IMR-90 (cell line): Measurements from ENCODE around the gene IL1RAPL1. TPM values are rescaled to one million over a fixed set of nuclear protein-coding genes. Genes with fewer than 3 reads are reported as not detected.
A peak's percentile ranks its signal among the peaks of the same experiment; 100 is the strongest.

Source experiments
- ATAC-seq: fragments of 200-7000 bp; cut with Tn5 transposase; 2 replicates; pipeline ENCODE4 v1.9.1; 2020; ENCODE audit warnings: low read depth, mild to moderate bottlenecking, moderate library complexity
- BruUV-seq: library from RNA; stranded (reverse); fragments of 400-500 nt; replicated peaks from 2 replicates; lab custom pipeline; 2021; lab: Mats Ljungman, UMichigan
- CTCF ChIA-PET: fragments of 300-600 bp; formaldehyde crosslinking; extraction: SDS; loops from one replicate; lab custom pipeline; 2021; ENCODE audit warnings: antibody characterized with exemption; lab: Yijun Ruan, JAX
- POLR2A ChIA-PET: fragments of 300-600 bp; sonication (Branson Sonifier 250); formaldehyde crosslinking; loops from one replicate; lab custom pipeline; 2022; ENCODE audit warnings: antibody characterized with exemption; ENCODE audit not compliant: unreplicated experiment; lab: Charles Lee
- DNase-seq: peaks from one replicate; pipeline ENCODE4 v3.0.0; 2013
- H2AFZ ChIP-seq: replicated peaks from 2 replicates; pipeline ENCODE3; 2013; ENCODE audit warnings: low read length, mild to moderate bottlenecking; ENCODE audit not compliant: poor library complexity
- H2AK5ac ChIP-seq: 2 replicates; pipeline ENCODE4 v1.6.1; 2013; ENCODE audit warnings: low read depth, low read length, inconsistent platforms
- H2AK9ac ChIP-seq: replicated peaks from 2 replicates; pipeline ENCODE3; 2013; ENCODE audit warnings: mild to moderate bottlenecking, low read depth, low read length, moderate library complexity; ENCODE audit not compliant: poor library complexity
- H2BK120ac ChIP-seq: 2 replicates; pipeline ENCODE4 v1.6.1; 2013; ENCODE audit warnings: low read depth, low read length, inconsistent platforms
- H2BK15ac ChIP-seq: 3 replicates; pipeline ENCODE4 v1.6.1; 2013; ENCODE audit warnings: low read depth, low read length, inconsistent platforms
- H2BK20ac ChIP-seq: 2 replicates; pipeline ENCODE4 v1.6.1; 2013; ENCODE audit warnings: low read depth, mild to moderate bottlenecking, inconsistent platforms, low read length, moderate library complexity
- H2BK5ac ChIP-seq: 2 replicates; pipeline ENCODE4 v1.6.1; 2013; ENCODE audit warnings: mild to moderate bottlenecking, low read depth, low read length, inconsistent platforms; ENCODE audit not compliant: poor library complexity, severe bottlenecking
- H3K14ac ChIP-seq: replicated peaks from 2 replicates; pipeline ENCODE4 v1.6.1; 2013; ENCODE audit warnings: low read depth, low read length, inconsistent platforms
- H3K18ac ChIP-seq: 2 replicates; pipeline ENCODE4 v1.6.1; 2013; ENCODE audit warnings: low read depth, low read length, control low read depth
- H3K23ac ChIP-seq: 2 replicates; pipeline ENCODE4 v1.6.1; 2013; ENCODE audit warnings: low read depth, low read length, inconsistent platforms
- H3K27ac ChIP-seq: 2 replicates; pipeline ENCODE4 v1.5.1; 2013; ENCODE audit warnings: mild to moderate bottlenecking, control low read depth, low read length; ENCODE audit not compliant: insufficient read depth
- H3K27me3 ChIP-seq: 2 replicates; pipeline ENCODE4 v1.6.1; 2013; ENCODE audit warnings: low read length; ENCODE audit not compliant: control insufficient read depth, insufficient read depth
- H3K36me3 ChIP-seq: 2 replicates; pipeline ENCODE4 v1.6.1; 2013; ENCODE audit warnings: low read length, mixed read lengths; ENCODE audit not compliant: control insufficient read depth, insufficient read depth
- H3K4ac ChIP-seq: 2 replicates; pipeline ENCODE4 v1.6.1; 2013; ENCODE audit warnings: low read depth, low read length, inconsistent platforms
- H3K4me1 ChIP-seq: 2 replicates; pipeline ENCODE4 v1.6.1; 2013; ENCODE audit warnings: low read length, mixed read lengths; ENCODE audit not compliant: control insufficient read depth, insufficient read depth
- H3K4me2 ChIP-seq: 2 replicates; pipeline ENCODE4 v1.6.1; 2013; ENCODE audit warnings: low read depth, mild to moderate bottlenecking, control low read depth, low read length, moderate library complexity
- H3K4me3 ChIP-seq: 2 replicates; pipeline ENCODE4 v1.5.1; 2013; ENCODE audit warnings: low read depth, mild to moderate bottlenecking, control low read depth, low read length, moderate library complexity; ENCODE audit not compliant: insufficient read depth
- H3K56ac ChIP-seq: 2 replicates; pipeline ENCODE4 v1.6.1; 2013; ENCODE audit warnings: low read length, inconsistent platforms; ENCODE audit not compliant: insufficient read depth; ENCODE audit errors: extremely low read depth
- H3K79me1 ChIP-seq, 2 experiments: 2 replicates each; pipeline ENCODE4 v1.6.1; 2013; ENCODE audit warnings: low read length in 2 of 2, inconsistent platforms in 1 of 2, low read depth in 1 of 2
- H3K9ac ChIP-seq: 2 replicates; pipeline ENCODE4 v1.6.1; 2013; ENCODE audit warnings: low read depth, low read length, control low read depth
- H3K9me1 ChIP-seq: 2 replicates; pipeline ENCODE4 v1.6.1; 2013; ENCODE audit warnings: low read length, inconsistent platforms; ENCODE audit not compliant: insufficient read depth
- H3K9me3 ChIP-seq: 2 replicates; pipeline ENCODE4 v1.6.1; 2013; ENCODE audit warnings: low read length; ENCODE audit not compliant: control insufficient read depth, insufficient read depth
- H4K20me1 ChIP-seq: 2 replicates; pipeline ENCODE4 v1.6.1; 2013; ENCODE audit warnings: low read length, inconsistent platforms; ENCODE audit not compliant: insufficient read depth
- H4K5ac ChIP-seq: 2 replicates; pipeline ENCODE4 v1.6.1; 2013; ENCODE audit warnings: mild to moderate bottlenecking, low read depth, low read length, control low read depth
- H4K8ac ChIP-seq, 2 experiments: 2 replicates each; pipeline ENCODE4 v1.6.1; 2013; ENCODE audit warnings: low read depth in 2 of 2, low read length in 2 of 2, control low read depth in 1 of 2, inconsistent platforms in 1 of 2
- H4K91ac ChIP-seq: 2 replicates; pipeline ENCODE4 v1.6.1; 2013; ENCODE audit warnings: low read depth, low read length, inconsistent platforms; ENCODE audit not compliant: insufficient read depth
- CEBPB ChIP-seq: IDR thresholded peaks from 2 replicates; pipeline ENCODE4 v1.6.1; 2012; ENCODE audit warnings: low read depth, low read length, improper control_type of control experiment
- CHD1 ChIP-seq: IDR thresholded peaks from 2 replicates; pipeline ENCODE4 v1.6.1; 2012; ENCODE audit warnings: low read depth, low read length, improper control_type of control experiment
- FOS ChIP-seq: fragments of 150-350 bp; IDR thresholded peaks from 2 replicates; pipeline ENCODE4 v1.6.1; 2016; ENCODE audit warnings: low read depth, low read length
- MAFK ChIP-seq: IDR thresholded peaks from 2 replicates; pipeline ENCODE4 v1.6.1; 2012; ENCODE audit warnings: low read depth, low read length, improper control_type of control experiment
- NFE2L2 ChIP-seq: fragments of 150-350 bp; IDR thresholded peaks from 2 replicates; pipeline ENCODE4 v1.6.1; 2016; ENCODE audit warnings: low read depth, mild to moderate bottlenecking, low read length
- POLR2A ChIP-seq: IDR thresholded peaks from 2 replicates; pipeline ENCODE4 v1.6.1; 2012; ENCODE audit warnings: mild to moderate bottlenecking, low read depth, low read length
- RAD21 ChIP-seq: IDR thresholded peaks from 2 replicates; pipeline ENCODE4 v1.6.1; 2012; ENCODE audit warnings: low read length, improper control_type of control experiment
- SMC3 ChIP-seq: fragments of 150-350 bp; IDR thresholded peaks from 2 replicates; pipeline ENCODE4 v1.6.1; 2016; ENCODE audit warnings: low read depth, mild to moderate bottlenecking, antibody characterized with exemption, low read length, moderate library complexity
- WGBS, 2 experiments: methylation state at CpG; one replicate each; pipeline versions ENCODE4 v1.1.5 to v1.1.7; 2013; ENCODE audit warnings: missing lambda C conversion rate in 2 of 2; ENCODE audit not compliant: insufficient read length in 1 of 2; ENCODE audit errors: extremely low coverage in 2 of 2; 5-methylcytosine and 5-hydroxymethylcytosine counted together
- dilution Hi-C: fragments of 300-500 bp; cut with HindIII; formaldehyde crosslinking; loops from one replicate; pipeline ENCODE4 v1.14.3; 2018; ENCODE audit warnings: low sequenced_read_pairs; ENCODE audit not compliant: unreplicated experiment
- in situ Hi-C: fragments of 300-500 bp; cut with MboI; formaldehyde crosslinking; loops from 3 replicates; pipeline ENCODE4 v1.14.3; 2019; ENCODE audit warnings: low sequenced_read_pairs, inconsistent platforms, mixed read lengths
- intact Hi-C: fragments of 100-400 bp; cut with micrococcal nuclease; formaldehyde crosslinking; loops from 2 replicates; pipeline ENCODE4 v1.10.0; 2022
- polyA plus RNA-seq, 3 experiments: library from polyadenylated mRNA; depleted of rRNA; stranded (reverse); fragments of >200 nt; gene quantifications; 2 replicates each; pipeline ENCODE4 v1.2.3, GENCODE V29; 2012; ENCODE audit warnings: low replicate concordance in 1 of 3
- total RNA-seq: library from RNA; depleted of rRNA; stranded (reverse); fragments of >200 nt; gene quantifications from 2 replicates; pipeline ENCODE4 v1.2.3, GENCODE V29; 2012

The IL1RAPL1 gene
- total and polyA plus RNA-seq, 2 of the 4 experiments (the other 2 are of a cell fraction), result 1.5 to 9.0 TPM

- H3K4ac ChIP-seq, result no peak overlapping the region
- no peak overlapping the region for H4K5ac ChIP-seq
- dilution Hi-C loops (no loop called here), intact Hi-C loops (no loop called here), in situ Hi-C loops (no loop called here)
- H2AFZ ChIP-seq, result no peak overlapping the region
- no peak overlapping the region for H2AK9ac ChIP-seq
- no peaks in the 10 kb centered on the region for H4K20me1 ChIP-seq
- H3K4me1 ChIP-seq, result no peaks in the 10 kb centered on the region
- H3K56ac ChIP-seq, result no peak overlapping the region
- H3K14ac ChIP-seq, result no peak overlapping the region
- DNase-seq (peak; percentile 8), ATAC-seq (no peak)
- no TSS peak for BruUV-seq
- H2BK20ac ChIP-seq, result no peak overlapping the region
- no peak overlapping the region for H3K27ac ChIP-seq
- H3K9me3 ChIP-seq, result no peaks in the 10 kb centered on the region
- WGBS, 2 experiments, result no CpG with 5 or more reads among the region's 5 CpGs
- ChIA-PET CTCF (interaction anchor here (0.8 kb wide), 1 partner anchor 10 kb away, joined by 3 read pairs; no protein-coding TSS in a partner anchor), POLR2A (no interaction called here)
- H2AK5ac ChIP-seq, result no peak overlapping the region
- no peak overlapping the region for H2BK15ac ChIP-seq
- H2BK120ac ChIP-seq, result no peak overlapping the region
- H3K4me3 ChIP-seq, result no peak overlapping the region
- no peaks in the 10 kb centered on the region for H3K36me3 ChIP-seq
- H3K4me2 ChIP-seq, result no peak overlapping the region
- no peaks in the 10 kb centered on the region for H3K27me3 ChIP-seq
- H3K9ac ChIP-seq, result no peak overlapping the region
- no peak for TF ChIP-seq NFE2L2
- no peak for TF ChIP-seq SMC3
- no peak for TF ChIP-seq POLR2A
- TF ChIP-seq CHD1, result no peak
- TF ChIP-seq RAD21, result no peak
- no peak for TF ChIP-seq FOS
- no peak for TF ChIP-seq MAFK
- no peak for TF ChIP-seq CEBPB
- H3K9me1 ChIP-seq, result no peaks in the 10 kb centered on the region
- H4K8ac ChIP-seq, result no peak overlapping the region
- H3K79me1 ChIP-seq, result no peaks in the 10 kb centered on the region
- H3K18ac ChIP-seq, result no peak overlapping the region
- no peak overlapping the region for H3K23ac ChIP-seq
- H2BK5ac ChIP-seq, result no peak overlapping the region
- H4K91ac ChIP-seq, result no peak overlapping the region
Measured at GRCh38 chrX:28920153-28920943, 333.1 kb downstream of the IL1RAPL1 start.
